SU-DHL-6 (cell line): ENCODE data around the gene WDR41.
"Not testable (repeated sequence)": the region's sequence is repeated elsewhere in the genome, so short reads cannot be mapped to it uniquely, and the experiment has no call there.

Source experiments
- EZH2phosphoT487 ChIP-seq: fragments of 200-600 bp; sonication (generic), shearing (Covaris generic); conservative IDR thresholded peaks from 2 replicates; pipeline ENCODE4 v1.6.1; 2018; ENCODE audit warnings: mild to moderate bottlenecking, antibody characterized with exemption, low read length, moderate library complexity, mixed read lengths
- TF ChIP-seq, protein P1 (sequence below): fragments of 200-600 bp; sonication (generic); IDR thresholded peaks from one replicate; pipeline ENCODE4 v1.5.1; 2017; ENCODE audit warnings: antibody characterized with exemption, mild to moderate bottlenecking, low read length, moderate library complexity; ENCODE audit not compliant: insufficient read depth, poor library complexity, severe bottlenecking

DNA sequence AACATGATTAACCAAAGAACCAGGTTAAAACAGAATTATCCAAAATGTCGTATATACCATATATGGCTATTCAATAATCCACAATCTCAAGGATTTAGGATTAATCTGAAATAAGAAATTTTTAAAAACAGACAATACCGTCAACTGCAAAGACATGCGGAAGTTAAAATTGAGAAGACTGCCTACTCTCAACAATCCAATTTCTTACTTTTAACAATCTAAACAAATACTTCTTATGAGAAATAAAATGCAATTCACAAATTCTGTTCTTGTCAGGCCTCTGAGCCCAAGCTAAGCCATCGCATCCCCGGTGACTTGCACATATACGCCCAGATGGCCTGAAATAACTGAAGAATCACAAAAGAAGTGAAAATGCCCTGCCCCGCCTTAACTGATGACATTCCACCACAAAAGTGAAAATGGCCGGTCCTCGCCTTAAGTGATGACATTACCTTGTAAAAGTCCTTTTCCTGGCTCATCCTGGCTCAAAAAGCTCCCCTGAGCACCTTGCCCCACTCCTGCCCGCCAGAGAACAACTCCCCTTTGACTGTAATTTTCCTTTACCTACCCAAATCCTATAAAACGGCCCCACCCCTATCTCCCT is 1.3 kb downstream of the WDR41 start:
- TF ChIP-seq, protein P1, sequence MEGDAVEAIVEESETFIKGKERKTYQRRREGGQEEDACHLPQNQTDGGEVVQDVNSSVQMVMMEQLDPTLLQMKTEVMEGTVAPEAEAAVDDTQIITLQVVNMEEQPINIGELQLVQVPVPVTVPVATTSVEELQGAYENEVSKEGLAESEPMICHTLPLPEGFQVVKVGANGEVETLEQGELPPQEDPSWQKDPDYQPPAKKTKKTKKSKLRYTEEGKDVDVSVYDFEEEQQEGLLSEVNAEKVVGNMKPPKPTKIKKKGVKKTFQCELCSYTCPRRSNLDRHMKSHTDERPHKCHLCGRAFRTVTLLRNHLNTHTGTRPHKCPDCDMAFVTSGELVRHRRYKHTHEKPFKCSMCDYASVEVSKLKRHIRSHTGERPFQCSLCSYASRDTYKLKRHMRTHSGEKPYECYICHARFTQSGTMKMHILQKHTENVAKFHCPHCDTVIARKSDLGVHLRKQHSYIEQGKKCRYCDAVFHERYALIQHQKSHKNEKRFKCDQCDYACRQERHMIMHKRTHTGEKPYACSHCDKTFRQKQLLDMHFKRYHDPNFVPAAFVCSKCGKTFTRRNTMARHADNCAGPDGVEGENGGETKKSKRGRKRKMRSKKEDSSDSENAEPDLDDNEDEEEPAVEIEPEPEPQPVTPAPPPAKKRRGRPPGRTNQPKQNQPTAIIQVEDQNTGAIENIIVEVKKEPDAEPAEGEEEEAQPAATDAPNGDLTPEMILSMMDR, result not testable (repeated sequence)
- TF ChIP-seq EZH2phosphoT487, result not testable (repeated sequence)
